ENCODE results near the gene DUSP22.
"Not testable (repeated sequence)": the region's sequence is repeated elsewhere in the genome, so short reads cannot be mapped to it uniquely, and the experiment has no call there.

DUSP22 gene

GRCh38 chr6:291697-292505, at the start of gene DUSP22:
TSS of gene DUSP22 (plus strand) at chr6:292487. CDS start at chr6:292540, 53 bp downstream.
- Histone ChIP-seq H3K4me3 (replicated peaks; ENCODE audit: low read depth, low read length) (peak within 1 kb of the TSS; percentile 63), H3K36me3 (ENCODE audit: control insufficient read depth, insufficient read depth, low read length) (no peaks in the 10 kb centered on the region), H3K27me3 (replicated peaks; ENCODE audit: control insufficient read depth, insufficient read depth, low read length) (no peaks in the 10 kb centered on the region)
- peak; percentile 93 for DNase-seq (ENCODE audit: extremely low read depth, insufficient read length)
- no peak for TF ChIP-seq CTCF (IDR thresholded peaks at IDR 0.05; ENCODE audit: insufficient read depth, low read length, poor library complexity, severe bottlenecking)

GRCh38 chr6:246352-246751, 45.9 kb upstream of the DUSP22 start:
- H3K27me3 ChIP-seq (replicated peaks; ENCODE audit: control insufficient read depth, insufficient read depth, low read length) = no peaks in the 10 kb centered on the region
- H3K4me3 ChIP-seq (replicated peaks; ENCODE audit: low read depth, low read length) = no peak overlapping the region
- DNase-seq (ENCODE audit: extremely low read depth, insufficient read length) = no peak
- no peak for TF ChIP-seq CTCF (IDR thresholded peaks at IDR 0.05; ENCODE audit: insufficient read depth, low read length, poor library complexity, severe bottlenecking)
- H3K36me3 ChIP-seq (ENCODE audit: control insufficient read depth, insufficient read depth, low read length) = no peaks in the 10 kb centered on the region

GRCh38 chr6:247351-247750, 44.9 kb upstream of the DUSP22 start:
- H3K4me3 ChIP-seq (replicated peaks; ENCODE audit: low read depth, low read length) = no peak overlapping the region
- no peaks in the 10 kb centered on the region for H3K36me3 ChIP-seq (ENCODE audit: control insufficient read depth, insufficient read depth, low read length)
- no peak for DNase-seq (ENCODE audit: extremely low read depth, insufficient read length)
- no peaks in the 10 kb centered on the region for H3K27me3 ChIP-seq (replicated peaks; ENCODE audit: control insufficient read depth, insufficient read depth, low read length)
- TF ChIP-seq CTCF (IDR thresholded peaks at IDR 0.05; ENCODE audit: insufficient read depth, low read length, poor library complexity, severe bottlenecking) = no peak

GRCh38 chr6:248046-248445, 44.2 kb upstream of the DUSP22 start:
- H3K36me3 ChIP-seq (ENCODE audit: control insufficient read depth, insufficient read depth, low read length); DNase-seq (ENCODE audit: extremely low read depth, insufficient read length); H3K4me3 ChIP-seq (replicated peaks; ENCODE audit: low read depth, low read length); H3K27me3 ChIP-seq (replicated peaks; ENCODE audit: control insufficient read depth, insufficient read depth, low read length): not testable (repeated sequence)

- no peak for DNase-seq (ENCODE audit: extremely low read depth, insufficient read length)
- H3K4me3 ChIP-seq (replicated peaks; ENCODE audit: low read depth, low read length) = no peak overlapping the region
- no peak for TF ChIP-seq CTCF (IDR thresholded peaks at IDR 0.05; ENCODE audit: insufficient read depth, low read length, poor library complexity, severe bottlenecking)
- H3K27me3 ChIP-seq (replicated peaks; ENCODE audit: control insufficient read depth, insufficient read depth, low read length) = no peaks in the 10 kb centered on the region
- no peaks in the 10 kb centered on the region for H3K36me3 ChIP-seq (ENCODE audit: control insufficient read depth, insufficient read depth, low read length)
Measured at GRCh38 chr6:250676-251075, 41.6 kb upstream of the DUSP22 start.

GRCh38 chr6:251920-252319, 40.4 kb upstream of the DUSP22 start:
- no peak overlapping the region for H3K4me3 ChIP-seq (replicated peaks; ENCODE audit: low read depth, low read length)
- no peak for DNase-seq (ENCODE audit: extremely low read depth, insufficient read length)
- TF ChIP-seq CTCF (IDR thresholded peaks at IDR 0.05; ENCODE audit: insufficient read depth, low read length, poor library complexity, severe bottlenecking) = no peak
- H3K27me3 ChIP-seq (replicated peaks; ENCODE audit: control insufficient read depth, insufficient read depth, low read length) = no peaks in the 10 kb centered on the region
- H3K36me3 ChIP-seq (ENCODE audit: control insufficient read depth, insufficient read depth, low read length) = no peaks in the 10 kb centered on the region
